HG03103 (cell line): ENCODE results near the gene IFITM5.
"Not testable (repeated sequence)": the region's sequence is repeated elsewhere in the genome, so short reads cannot be mapped to it uniquely, and the experiment has no call there.

ENCODE experiments used
- ATAC-seq: cut with Tn5 transposase; IDR thresholded peaks from one replicate; pipeline ENCODE4 v1.9.1; 2021; ENCODE audit warnings: low read depth; ENCODE audit not compliant: unreplicated experiment

The IFITM5 gene

DNA sequence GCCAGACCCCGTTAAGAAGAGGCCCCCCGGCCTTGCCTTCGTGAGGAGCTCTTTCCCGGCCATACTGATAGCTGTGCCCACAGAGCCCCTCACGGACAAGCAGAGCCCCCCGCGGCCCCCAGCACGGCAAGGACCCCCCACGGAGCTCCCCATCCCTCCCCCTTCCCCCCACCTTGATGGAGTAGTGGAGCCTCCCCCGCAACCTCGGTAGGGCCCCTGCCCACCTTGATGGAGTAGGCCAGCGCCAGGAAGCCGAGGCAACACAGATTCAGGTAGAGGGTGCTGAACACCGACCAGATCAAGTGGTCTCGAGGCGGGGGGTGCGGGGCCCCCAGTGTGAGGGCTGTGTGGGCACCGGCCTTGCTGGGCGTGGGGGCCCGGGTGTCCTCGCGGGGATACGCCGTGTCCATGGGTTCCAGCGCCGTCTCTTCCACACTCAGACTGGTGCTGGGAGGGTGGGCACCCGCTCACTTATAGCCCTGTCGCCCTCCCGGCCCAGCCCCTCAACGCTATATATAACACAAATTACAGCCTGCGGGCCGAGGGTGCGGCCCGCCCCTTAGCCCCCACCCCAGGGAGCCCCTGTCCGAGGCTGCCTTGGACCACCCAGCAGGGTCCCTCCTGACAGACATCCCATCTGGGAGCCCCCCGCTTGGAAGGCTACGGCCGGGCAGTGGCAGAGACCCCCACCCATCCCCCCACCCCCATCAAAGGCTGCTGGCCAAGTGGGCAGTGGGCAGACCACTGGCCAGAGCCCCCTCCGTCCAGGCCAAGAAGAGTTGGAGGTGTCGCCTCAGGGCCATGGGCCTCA lies at the start of gene IFITM5:
Gene IFITM5, minus strand, starts transcription at position 446 of the 811 bp plus-strand sequence. Its CDS starts 36 bp downstream, at position 410.
- ATAC-seq: no peak

DNA sequence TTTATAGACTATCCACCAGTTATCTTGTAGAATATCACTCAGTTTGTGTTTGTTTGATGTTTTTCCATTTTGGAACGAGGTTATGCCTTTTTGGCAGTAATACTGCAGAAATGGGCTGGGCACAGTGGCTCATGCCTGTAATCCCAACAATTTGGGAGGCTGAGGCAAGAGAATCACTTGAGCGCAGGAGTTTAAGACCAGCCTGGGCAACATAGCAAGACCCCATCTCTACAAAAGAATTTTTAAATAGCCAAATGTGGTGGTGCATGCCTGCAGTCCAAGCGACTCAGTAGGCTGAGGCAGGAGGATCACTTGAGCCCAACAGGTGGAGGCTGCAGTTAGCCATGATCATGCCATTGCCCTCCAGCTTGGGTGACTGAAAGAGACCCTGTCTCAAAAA lies 47.2 kb upstream of the IFITM5 start:
- ATAC-seq: no peak

GRCh38 chr11:344836-345578 lies 45.7 kb upstream of the IFITM5 start:
- no peak for ATAC-seq

DNA sequence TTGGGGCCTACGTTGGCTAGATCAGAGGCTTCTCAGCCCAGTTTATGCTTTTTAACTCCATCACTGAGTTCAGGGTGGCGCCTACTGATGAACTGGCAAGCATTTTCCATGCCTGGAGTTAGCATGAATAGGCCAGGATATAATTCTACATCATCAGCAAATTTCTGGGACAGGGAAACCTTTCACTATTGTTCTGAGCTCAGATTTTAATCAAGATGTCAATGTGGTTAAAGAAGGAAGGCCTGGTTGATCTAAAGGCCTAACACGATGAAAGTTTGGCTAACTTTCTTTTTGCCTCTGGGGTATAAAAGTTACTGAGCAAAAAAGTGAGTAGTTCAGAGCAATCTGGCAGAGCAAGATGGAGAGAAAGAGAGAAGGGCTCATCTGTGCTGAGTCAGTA lies 43.0 kb upstream of the IFITM5 start:
- ATAC-seq: no peak

DNA sequence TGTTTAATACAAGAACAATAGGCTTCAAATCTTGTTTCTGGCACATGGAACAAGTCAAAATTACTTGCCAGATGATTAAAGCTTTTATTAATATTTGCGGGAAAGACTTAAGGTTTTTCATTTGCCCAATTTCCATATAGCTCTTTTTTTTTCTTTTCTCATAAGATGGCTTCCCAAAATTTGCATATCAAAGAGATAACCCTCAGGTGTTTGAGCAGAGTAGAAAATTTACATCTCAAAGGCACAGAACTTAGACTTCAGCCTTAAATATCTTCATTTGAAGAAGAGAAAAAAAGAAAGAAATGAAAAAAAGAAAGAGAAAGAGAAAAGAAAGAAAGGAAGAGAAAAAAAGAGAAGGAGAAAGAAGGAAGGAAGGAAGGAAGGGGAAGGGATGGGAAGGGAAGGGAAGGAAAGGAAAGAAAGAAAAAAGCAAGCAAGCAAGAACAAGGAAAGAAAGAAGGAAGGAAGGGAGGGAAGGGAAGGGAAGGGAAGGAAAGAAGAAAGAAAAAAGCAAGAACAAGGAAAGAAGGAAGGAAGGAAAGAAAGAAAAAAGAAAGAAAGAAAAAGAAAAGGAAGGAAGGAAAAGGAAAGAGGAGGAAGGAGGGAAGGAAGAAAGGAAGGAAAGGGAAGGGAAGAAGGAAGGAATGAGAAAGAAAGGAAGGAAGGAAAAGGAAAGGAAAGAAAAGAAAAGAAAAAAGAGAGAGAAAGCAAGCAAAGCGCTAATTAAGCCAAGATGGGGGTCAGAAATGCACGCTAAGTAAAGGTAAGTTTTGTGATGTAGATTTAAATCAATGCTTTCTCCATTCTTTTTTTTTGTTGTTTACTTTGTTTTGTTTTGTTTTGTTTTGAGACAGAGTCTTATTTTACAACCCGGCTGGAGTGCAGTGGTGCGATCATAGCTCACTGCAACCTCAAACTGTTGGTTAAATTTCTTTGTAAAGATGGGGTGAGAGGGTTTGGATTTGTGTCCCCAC lies 41.5 kb upstream of the IFITM5 start:
- no peak for ATAC-seq

GRCh38 chr11:339963-340362 lies 40.6 kb upstream of the IFITM5 start:
- no peak for ATAC-seq

DNA sequence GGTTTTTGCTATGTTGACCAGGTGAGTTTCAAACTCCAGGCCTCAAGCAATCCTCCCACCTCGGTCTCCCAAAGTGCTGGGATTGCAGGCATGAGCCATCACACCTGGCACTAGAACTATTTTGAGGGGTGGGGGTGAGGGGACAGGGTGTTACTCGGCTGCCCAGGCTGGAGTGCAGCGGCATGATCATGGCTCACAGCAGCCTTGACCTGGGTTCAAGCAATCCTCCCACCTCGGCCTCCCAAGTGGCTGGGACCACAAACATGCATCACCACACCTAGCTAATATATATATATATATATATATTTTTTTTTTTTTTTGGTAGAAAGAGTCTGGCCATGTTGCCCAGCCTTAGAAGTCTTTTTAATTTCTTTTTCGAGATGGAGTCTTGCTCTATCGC lies 38.4 kb upstream of the IFITM5 start:
- ATAC-seq: no peak

DNA sequence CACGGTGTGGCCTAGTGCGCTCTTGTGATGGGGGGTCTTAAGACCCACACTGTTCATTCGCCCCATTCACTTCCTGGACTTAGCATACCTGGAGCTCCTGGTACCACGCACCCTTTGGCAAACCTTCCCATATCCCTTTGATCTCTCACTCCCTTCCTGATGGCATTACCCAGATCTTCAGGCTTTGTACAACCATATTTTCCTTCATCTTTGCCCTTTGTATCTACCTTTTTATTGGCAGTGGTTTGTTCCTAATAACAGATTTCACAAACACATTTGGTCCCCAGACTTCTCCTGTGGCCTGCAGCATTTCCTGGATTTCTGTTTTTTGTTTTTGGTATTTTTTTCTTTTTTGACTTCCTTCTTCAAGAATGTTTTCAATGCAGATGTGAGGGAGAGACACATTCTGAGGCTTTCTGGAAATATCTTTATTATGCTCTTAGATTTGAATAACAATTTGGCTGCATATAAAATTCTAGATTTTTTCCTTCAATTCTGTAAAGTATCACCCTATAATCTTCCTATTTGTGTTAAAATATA lies 37.4 kb upstream of the IFITM5 start:
- ATAC-seq: no peak

- ATAC-seq: no peak
Measured at GRCh38 chr11:335779-336658, 36.7 kb upstream of the IFITM5 start.

DNA sequence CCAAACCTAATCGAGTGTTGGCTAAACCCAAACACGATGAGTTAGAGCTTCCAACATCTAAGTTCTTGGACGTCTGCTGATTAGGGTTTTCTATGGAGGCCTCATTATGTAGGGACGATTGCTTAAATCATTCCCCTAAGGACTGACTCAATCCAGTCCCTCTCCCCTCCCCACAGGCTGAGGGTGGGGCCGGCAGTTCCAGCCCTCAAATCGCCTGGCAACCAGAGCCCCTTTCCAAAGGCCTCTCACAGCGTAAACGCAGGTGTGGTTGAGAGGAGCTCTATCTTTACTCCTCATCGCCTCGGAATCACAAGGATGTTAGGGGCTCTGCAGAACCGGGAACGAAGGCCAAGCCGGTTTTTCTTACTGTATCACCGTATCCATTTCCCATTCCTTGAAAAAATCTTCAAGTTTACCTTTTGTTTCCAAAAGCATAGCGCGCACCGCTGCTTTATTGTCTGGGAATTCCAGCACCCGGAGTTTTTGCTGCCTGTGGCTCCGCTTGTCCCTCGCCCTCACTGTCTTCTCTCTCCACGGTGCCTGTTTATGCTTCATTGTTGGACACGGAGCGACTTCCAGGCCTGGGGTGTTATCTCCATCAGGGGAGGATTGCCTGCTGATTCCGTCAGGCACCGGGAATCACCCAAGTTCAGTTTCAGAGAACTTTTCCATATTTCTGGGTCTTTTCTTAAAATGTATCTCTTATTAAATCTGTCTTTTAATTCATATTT lies 35.1 kb upstream of the IFITM5 start:
- no peak for ATAC-seq

DNA sequence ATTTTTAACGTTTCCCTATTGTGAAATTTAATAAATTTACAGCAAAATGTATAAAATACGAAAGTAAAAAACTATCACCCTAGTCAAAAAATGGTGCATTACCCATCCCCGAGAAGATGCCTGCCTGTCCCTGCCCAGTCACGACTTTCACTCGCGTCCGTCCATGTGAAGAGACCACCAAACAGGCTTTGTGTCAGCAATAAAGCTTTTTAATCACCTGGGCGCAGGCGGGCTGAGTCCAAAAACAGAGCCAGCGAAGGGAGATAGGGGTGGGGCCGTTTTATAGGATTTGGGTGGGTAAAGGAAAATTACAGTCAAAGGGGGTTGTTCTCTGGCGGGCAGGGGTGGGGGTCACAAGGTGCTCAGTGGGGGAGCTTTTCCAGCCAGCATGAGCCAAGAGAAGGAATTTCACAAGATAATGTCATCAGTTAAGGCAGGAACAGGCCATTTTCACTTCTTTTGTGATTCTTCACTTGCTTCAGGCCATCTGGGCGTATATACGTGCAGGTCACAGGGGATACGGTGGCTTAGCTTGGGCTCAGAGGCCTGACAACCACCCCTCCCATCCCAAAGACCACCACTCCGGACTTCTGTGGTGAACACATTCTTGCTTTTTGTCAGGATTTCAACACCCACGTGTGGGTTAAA lies 34.4 kb upstream of the IFITM5 start:
- not testable (repeated sequence) for ATAC-seq

DNA sequence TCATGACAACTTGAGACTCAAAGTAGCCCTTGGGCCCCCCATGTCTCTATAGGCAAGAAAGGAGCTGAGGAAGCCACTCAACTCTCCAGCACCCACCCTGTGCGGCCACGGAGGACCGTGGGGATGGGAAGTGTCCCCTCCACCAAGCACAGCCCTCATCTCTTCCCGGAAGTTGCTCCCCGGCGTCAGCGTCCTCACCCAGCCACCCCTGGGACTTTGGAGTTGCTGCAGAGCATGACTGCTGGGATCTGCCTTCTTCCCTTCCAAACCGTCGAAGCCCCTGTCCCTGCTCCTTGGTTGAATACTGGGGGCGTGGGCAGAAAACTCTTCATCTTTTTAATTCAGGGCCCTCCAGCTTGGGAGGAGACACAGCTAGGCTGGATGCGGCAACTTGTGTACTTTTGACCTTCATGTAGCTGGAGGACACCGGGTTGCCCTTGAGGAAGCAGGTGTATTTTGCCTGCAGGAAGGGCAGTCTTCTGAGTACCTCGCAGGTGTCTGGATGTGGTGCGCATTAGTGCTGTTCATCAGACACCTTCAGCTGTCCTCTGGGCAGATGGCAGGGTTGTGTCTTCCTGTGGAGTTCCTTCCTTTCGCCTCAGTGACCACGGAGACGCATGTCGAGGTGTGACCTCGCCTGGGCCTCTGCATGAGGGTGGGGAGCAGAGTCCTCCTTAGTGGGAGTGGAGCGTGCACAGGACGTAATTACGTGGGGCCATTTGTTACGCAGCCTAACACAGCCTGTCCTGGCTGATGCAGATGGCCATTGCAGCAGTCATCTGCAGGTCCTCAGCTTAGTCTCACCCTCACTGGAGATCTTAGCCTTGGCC lies 33.5 kb upstream of the IFITM5 start:
- no peak for ATAC-seq

DNA sequence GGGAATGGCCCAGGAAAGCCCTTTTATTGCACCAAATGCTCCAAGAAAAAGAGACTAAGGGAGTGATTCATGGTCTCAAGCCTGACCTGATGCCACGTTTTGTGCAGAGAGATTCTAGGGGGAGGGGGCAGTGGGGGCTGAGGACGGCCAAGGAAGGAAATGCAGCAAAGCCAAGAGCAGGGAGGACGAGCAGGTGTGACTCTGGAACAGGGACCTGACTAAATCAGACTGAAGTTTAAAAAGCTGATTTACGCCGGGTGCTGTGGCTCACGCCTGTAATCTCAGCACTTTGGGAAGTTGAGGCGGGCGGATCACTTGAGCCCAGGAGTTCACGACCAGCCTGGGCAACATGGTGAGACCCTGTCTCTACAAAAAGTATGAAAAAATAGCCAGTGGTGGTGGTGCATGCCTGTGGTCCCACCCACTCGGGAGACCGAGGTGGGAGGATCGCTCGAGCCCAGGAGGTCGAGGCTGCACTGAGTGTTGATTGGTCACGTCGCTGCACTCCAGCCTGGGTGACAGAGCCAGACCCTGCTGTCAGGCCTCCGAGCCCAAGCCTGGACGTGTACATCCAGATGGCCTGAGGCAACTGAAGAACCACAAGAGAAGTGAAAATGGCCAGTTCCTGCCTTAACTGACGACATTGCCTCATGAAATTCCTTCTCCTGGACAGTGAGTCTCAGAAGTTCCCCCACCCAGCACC lies 32.2 kb upstream of the IFITM5 start:
- ATAC-seq: no peak

DNA sequence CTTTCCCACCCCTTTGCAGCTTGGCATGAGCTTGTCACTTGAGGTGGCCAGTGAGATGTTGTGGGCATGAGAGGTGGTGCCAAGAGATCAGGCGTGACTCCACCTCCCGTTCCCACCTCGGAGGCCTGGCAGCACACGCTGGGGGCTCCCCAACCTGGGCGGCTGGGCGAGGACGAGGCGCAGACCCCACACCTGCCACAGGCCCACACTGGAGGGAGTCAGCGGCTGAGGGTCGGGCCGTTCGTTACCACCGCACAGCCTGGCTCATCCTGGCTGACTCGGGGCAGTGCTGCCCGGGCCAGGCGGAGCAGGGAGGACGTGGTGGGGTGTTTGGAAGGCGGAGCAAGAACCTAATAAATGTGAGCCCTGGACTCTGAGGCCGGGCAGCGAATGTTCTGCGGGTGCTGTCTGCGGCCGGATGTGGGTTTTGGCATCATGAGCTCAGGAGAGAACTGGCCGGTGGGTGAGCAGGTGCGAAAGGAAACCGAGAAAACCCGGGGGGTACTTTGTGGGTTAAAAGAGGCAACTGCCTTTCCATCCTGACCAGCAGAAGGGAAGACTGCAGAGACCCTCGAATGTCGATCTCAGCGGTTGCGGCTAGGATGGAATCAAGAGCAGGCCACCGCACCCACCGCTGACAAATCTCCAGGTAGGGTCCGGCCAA lies 31.5 kb upstream of the IFITM5 start:
- ATAC-seq: no peak

GRCh38 chr11:330307-330693 lies 31.0 kb upstream of the IFITM5 start:
- no peak for ATAC-seq

- no peak for ATAC-seq
Measured at GRCh38 chr11:329886-330253, 30.5 kb upstream of the IFITM5 start.
